H4 (cell line): Measurements from ENCODE around the gene GBX1. TPM values are rescaled to one million over a fixed set of nuclear protein-coding genes. Genes with fewer than 3 reads are reported as not detected.
A peak's percentile ranks its signal among the peaks of the same experiment; 100 is the strongest.

Experiments used
- DNase-seq: peaks from one replicate; pipeline ENCODE4 v3.0.0-alpha.2; 2015; ENCODE audit warnings: low spot score
- total RNA-seq: library from RNA; depleted of rRNA; stranded (reverse); fragments of >200 nt; shearing (Covaris generic); gene quantifications from 2 replicates; pipeline ENCODE4 v1.2.3, GENCODE V29; 2014

Gene GBX1
- total RNA-seq, 1 experiment from 2014 or later: not detected

DNA sequence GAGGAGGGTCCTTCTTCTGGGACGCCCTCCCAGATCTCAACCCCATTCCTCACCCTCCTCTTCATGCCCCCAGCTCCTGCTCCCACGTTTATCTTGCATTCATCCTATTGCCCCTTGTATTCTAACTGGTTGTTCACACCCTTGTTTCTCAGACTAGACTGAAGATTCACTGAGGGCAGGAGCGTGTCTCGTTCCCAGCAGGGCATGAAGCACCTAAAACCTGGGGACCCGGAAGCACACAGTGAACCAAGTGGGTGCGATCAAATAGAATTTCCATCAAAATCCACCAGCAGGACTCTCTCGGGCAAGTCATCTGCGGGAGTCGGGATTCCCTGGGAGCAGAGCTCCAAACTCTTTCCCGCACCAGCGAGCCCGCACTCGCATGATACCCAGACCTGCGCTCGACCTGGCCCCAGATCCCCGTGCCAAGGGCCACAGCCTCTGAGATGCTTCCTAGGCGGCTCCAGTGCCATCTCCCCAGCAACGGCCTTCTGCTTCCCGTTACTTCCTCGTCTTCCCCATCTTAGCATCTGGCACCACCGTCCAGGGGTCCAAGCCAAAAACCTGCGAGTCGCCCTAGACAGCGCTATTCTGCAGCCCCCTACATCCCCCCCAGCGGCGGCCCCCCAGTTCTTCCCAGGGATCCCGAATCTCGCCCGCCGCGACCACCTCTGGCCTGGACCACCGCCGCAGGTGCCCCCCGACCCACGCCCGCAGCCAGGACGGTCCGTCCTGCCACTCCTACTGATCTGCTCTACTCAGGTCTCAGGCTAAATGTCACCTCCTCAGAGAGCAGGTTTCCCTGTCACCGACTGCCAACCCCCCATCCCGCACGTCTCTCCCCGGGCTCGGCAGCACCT lies 6.1 kb upstream of the GBX1 start:
- no peak for DNase-seq

DNA sequence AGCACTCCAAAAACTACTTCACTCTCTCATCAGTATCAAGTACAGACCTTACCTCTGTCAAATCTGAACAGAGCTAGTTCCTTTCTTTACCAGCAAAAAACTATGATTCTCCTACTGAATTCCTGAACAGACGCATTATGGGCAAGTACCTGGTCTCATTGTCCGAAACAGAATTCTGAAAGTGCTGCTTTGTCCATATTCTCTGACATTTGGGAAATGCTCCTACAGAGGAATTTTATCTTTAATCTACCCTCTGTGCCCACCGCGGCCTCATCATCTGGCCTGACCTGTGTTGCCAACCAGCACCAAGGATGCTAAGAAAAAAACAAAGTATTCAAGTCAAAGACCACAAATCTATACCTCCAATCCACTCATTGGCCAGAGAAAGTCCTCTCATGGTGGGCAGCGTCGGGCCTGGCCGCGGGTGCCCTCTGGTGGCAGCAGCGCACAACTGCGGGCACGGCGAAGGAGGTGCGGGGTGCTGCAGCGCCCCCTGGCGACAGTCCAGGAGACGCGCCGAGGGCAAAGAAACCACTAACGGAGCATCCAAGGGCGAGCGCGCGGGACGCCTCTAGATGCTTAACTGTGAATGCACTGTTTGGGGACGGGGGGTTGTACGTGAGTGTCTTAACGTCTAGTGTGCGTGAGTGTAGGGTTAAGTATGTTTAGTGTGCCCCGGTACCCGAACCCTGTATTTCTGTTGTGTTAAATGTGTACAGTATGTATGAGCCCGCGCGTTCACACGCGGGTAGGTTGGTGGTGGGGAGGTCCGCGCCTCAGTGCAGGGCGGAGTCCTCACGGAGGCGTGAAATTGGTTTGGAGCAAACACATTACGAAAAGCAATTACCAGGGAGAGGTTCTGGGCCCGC lies 5.0 kb upstream of the GBX1 start:
- DNase-seq: peak; percentile 64

DNA sequence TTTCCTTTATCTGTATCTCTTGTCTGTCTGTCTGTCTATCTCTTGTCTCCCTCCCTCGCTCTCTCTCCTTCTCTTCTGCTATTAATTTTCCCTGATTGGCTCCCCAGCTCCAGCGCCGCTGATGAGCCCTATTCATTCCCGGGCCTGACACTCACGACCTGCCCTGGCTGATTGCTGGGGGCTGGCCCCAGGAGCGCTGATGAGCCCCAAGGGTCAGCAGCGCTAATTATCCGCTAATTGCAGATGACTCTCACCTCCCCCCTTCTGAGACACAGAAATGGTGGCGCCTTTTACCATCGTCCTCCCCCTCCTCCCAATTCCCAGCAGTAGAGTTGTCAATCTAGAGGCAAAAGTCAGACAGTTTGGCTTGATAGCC lies 1.3 kb upstream of the GBX1 start:
- no peak for DNase-seq

- DNase-seq: no peak
These were observed 701 bp upstream of the GBX1 start for GRCh38 chr7:151168003-151168786.

- DNase-seq: no peak
These were observed 781 bp downstream of the GBX1 start for GRCh38 chr7:151166629-151167196.

- DNase-seq: no peak
These were observed 5.7 kb downstream of the GBX1 start for GRCh38 chr7:151161757-151162156.

DNA sequence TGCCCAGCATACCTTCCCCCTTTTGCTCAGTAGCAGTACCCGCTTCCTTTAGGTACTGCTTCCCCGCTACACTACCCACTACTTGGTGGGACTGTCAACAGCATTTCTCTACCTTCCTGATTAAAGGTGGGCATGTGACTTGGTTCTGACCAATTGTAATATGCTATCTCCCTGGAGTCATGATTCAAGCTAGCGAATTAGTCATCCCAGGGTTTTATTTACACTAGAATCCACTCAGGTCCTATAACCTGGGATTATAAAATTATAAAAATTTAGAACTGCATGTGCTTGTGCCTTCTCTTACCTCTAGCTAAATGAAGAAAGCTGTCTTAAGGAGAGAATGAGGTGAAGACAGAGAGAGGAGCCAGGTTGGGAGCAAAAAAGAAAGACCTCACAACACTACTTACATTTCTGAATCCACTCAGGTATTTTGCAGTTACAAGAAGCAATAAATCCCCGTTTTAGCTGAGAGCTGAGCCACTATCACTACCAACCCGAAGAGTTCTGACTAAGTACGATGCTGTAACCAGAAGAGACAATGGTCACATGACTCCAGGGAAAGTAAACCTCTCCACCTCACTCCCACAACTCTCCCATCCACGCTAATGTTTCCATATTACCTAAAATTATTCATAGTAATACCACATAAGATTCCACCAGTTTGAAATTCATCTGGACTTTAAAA lies 9.7 kb downstream of the GBX1 start:
- DNase-seq: no peak

- no peak for DNase-seq
These were observed 14.6 kb downstream of the GBX1 start for GRCh38 chr7:151152643-151153513.

GRCh38 chr7:151150388-151150787 lies 17.1 kb downstream of the GBX1 start:
- DNase-seq: no peak

- DNase-seq: no peak
These were observed 18.9 kb downstream of the GBX1 start for GRCh38 chr7:151148319-151149259.

DNA sequence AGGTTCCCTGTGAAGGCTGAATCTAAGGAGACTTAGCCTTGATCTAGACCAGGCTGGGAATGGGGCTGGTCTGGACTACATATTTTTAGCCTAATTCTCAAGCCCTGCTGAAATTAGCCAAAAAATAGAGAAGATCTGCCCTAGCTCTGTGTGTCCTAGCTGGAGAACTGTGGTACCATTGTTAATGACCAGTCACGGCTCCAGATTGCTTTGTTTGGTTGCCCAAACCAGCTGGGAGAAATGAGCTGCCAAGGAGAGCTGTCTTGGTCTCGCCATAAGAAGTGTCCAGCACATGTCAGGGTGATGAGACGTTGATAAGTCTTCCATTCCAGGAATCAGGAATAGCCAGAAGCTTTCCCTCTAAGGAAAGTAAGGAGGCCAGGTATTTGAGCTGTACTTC lies 20.7 kb downstream of the GBX1 start:
- no peak for DNase-seq

DNA sequence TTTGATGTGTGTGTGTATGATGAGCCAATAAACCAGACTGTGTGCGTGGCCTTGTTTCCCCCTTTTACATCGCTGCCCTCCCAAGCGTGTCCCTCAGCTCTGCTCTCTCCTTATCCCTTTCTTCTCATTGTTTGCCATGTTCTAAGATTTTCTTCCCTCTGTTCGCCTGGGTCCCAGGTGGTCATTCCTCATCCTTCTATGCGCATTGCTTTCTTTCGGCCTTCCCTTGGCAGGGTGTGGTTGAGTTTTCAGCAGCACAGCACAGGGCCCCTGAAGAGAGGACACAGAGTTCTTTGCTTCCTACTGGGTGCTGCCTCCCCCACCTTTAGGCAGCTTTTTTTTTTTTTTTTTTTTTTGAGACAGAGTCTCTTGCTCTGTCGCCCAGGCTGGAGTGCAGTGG lies 23.1 kb downstream of the GBX1 start:
- no peak for DNase-seq

- DNase-seq: no peak
These were observed 24.1 kb downstream of the GBX1 start for GRCh38 chr7:151143261-151144015.

GRCh38 chr7:151142686-151143040 lies 24.8 kb downstream of the GBX1 start:
- no peak for DNase-seq

DNA sequence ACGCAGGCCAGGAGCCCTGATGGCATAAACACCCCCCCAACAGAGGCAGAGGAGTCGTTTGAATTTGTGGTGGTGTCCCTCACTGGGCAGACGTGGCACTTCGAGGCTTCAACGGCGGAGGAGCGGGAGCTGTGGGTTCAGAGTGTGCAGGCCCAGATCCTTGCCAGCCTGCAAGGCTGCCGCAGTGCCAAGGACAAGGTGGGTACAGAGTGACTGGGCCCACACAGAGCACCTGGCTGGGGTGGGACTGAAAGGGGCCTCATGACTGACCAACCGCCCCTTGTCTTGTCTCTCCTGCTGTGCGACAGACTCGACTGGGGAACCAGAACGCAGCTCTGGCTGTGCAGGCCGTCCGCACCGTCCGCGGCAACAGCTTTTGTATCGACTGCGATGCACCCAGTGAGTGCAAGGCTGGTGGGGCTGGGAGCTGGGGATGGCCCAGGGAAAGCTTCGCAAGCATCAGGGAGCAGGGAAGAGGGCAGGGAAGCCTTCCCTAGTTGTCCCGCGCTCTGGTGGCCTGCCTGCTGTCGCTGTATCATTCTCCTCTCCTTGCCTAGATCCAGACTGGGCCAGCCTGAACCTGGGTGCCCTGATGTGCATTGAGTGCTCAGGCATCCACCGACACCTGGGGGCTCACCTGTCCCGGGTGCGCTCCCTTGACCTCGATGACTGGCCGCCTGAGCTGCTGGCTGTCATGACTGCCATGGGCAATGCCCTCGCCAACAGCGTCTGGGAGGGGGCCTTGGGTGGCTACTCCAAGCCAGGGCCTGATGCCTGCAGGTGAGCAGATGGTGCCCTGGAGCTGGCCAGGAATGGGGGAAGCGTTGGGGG lies 25.4 kb downstream of the GBX1 start:
- no peak for DNase-seq

GRCh38 chr7:151141311-151141854 lies 26.1 kb downstream of the GBX1 start:
- DNase-seq: no peak

DNA sequence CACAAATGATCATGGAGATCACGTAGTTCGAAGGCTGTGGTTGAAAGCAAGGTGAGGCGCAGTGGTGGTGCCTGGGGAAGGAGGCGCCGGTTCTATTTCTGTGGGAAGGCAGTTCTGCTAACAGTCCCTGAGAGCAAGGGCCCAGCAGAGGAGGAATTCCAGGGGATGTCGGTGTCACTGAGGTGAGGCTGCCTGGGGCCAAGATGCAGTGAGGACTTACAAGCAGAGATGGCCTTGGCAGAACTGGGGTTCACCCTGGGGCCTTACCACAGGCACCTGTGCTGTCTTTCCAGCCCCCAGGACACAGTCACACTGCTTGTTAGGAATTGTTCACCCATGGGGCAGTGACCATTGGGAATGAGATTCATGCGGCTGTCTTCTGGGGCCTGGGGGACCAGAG lies 26.7 kb downstream of the GBX1 start:
- no peak for DNase-seq
